SH-SY5Y (cell line): ENCODE results near the gene GMIP.

Source experiments
- GATA2 ChIP-seq: IDR thresholded peaks from 2 replicates; pipeline ENCODE4 v1.6.1; 2011; ENCODE audit warnings: mild to moderate bottlenecking, low read depth, low read length
- GATA3 ChIP-seq: IDR thresholded peaks from 2 replicates; pipeline ENCODE4 v1.6.1; 2011; ENCODE audit warnings: low read depth, mild to moderate bottlenecking, low read length, moderate library complexity

DNA sequence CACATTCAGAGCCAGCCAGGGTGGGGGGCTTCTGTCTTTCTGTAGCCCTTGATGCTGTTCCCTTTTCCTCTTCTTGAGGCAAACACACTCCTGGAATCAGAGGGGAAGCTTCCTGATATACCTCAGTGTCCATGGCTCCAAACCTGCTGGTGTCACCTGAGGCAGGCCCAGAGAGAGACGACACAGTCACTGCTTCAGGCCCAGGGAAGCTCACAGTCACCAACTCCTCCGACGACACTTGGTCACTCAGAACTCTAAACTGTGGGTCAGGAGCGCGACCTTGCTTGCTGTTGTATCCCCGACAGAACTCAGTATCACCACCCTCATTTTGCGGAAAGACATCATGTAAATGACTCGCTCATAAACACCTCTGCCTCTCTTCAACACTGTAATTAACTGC, 18.9 kb upstream of the GMIP start:
- TF ChIP-seq GATA2 (no peak), GATA3 (no peak)
